ENCODE results near the gene SLX1A.
"Not testable (repeated sequence)": the region's sequence is repeated elsewhere in the genome, so short reads cannot be mapped to it uniquely, and the experiment has no call there.

The SLX1A gene

DNA sequence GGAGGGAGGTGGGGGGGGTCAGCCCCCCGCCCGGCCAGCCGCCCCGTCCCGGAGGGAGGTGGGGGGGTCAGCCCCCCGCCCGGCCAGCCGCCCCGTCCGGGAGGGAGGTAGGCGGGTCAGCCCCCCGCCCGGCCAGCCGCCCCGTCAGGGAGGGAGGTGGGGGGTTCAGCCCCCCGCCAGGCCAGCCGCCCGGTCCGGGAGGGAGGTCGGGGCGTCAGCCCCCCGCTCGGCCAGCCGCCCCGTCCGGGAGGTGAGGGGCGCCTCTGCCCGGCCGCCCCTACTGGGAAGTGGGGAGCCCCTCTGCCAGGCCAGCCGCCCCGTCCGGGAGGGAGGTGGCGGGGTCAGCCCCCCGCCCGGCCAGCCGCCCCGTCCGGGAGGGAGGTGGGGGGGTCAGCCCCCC is 24.3 kb upstream of the SLX1A start:
- peaks cover 27% of the 10 kb centered on the region for H3K4me1 Mint-ChIP-seq
- DNase-seq (ENCODE audit: low spot score in 2 of 2); H3K27ac Mint-ChIP-seq (ENCODE audit: low read depth); H3K27me3 Mint-ChIP-seq; H3K36me3 Mint-ChIP-seq (ENCODE audit: insufficient read depth); H3K4me3 Mint-ChIP-seq; ATAC-seq (replicated peaks; ENCODE audit: extremely low read depth, poor library complexity, severe bottlenecking); H3K9me3 Mint-ChIP-seq: not testable (repeated sequence)

GRCh38 chr16:30170145-30170544 is 23.5 kb upstream of the SLX1A start:
- H3K9me3 Mint-ChIP-seq, result not testable (repeated sequence)

DNA sequence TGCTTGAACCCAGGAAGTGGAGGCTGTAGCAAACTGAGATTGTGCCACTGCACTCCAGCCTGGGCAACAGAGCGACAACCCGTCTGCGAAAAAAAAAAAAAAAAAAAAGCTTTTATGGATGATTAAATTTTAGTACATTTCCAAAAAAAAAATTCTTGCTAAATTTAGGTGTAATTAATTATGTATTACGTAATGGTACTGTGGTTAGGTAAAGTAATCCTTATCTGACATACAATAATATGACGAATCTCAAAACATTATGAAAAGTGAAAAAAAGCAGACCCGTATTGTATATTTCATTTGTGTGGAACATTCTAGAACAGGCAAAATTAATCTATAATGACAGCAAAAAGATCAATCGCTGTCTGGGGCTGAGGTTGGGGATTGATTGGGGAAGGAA is 20.6 kb upstream of the SLX1A start:
- ATAC-seq (replicated peaks; ENCODE audit: extremely low read depth, poor library complexity, severe bottlenecking) (no peak), DNase-seq (ENCODE audit: low spot score in 2 of 2) (no peak)
- Mint-ChIP-seq H3K36me3 (ENCODE audit: insufficient read depth) (peaks cover 1% of the 10 kb centered on the region), H3K4me1 (no peaks in the 10 kb centered on the region), H3K27me3 (no peaks in the 10 kb centered on the region), H3K4me3 (no peak overlapping the region), H3K27ac (ENCODE audit: low read depth) (no peak overlapping the region), H3K9me3 (no peaks in the 10 kb centered on the region)

More at GRCh38 chr16:30170145-30170544, 23.5 kb upstream of the SLX1A start:
- not testable (repeated sequence) for H3K36me3 Mint-ChIP-seq (ENCODE audit: insufficient read depth); H3K27ac Mint-ChIP-seq (ENCODE audit: low read depth); DNase-seq (ENCODE audit: low spot score in 2 of 2); ATAC-seq (replicated peaks; ENCODE audit: extremely low read depth, poor library complexity, severe bottlenecking); H3K4me3 Mint-ChIP-seq; H3K27me3 Mint-ChIP-seq
- peaks cover 21% of the 10 kb centered on the region for H3K4me1 Mint-ChIP-seq

- not testable (repeated sequence) for H3K36me3 Mint-ChIP-seq (ENCODE audit: insufficient read depth); H3K27ac Mint-ChIP-seq (ENCODE audit: low read depth); H3K4me1 Mint-ChIP-seq; H3K4me3 Mint-ChIP-seq; H3K9me3 Mint-ChIP-seq; DNase-seq (ENCODE audit: low spot score in 2 of 2); H3K27me3 Mint-ChIP-seq; ATAC-seq (replicated peaks; ENCODE audit: extremely low read depth, poor library complexity, severe bottlenecking)
Measured at GRCh38 chr16:30176876-30177275, 16.8 kb upstream of the SLX1A start.

DNA sequence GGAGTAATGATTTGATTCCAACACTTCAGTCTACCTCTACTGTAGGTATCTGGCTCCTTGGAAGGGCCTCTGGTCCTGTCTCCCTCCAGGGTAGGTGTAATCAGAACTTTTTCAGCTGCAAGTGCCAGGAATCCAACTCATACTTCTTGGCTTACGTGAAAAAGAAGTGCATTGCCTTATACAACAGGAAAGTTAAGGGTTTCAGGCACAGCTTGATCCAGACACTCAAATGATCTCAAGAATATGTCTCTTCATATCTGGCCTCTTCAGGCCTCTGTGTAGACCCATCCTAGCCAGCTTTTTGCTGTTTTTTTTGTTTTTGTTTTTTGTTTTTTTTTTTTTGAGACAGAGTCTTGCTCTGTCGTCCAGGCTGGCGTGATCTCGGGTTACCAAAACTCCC is 14.5 kb upstream of the SLX1A start:
- Mint-ChIP-seq H3K27ac (ENCODE audit: low read depth) (no peak overlapping the region), H3K9me3 (no peaks in the 10 kb centered on the region), H3K27me3 (no peaks in the 10 kb centered on the region), H3K4me1 (peaks cover 12% of the 10 kb centered on the region), H3K4me3 (no peak overlapping the region), H3K36me3 (ENCODE audit: insufficient read depth) (peaks cover 13% of the 10 kb centered on the region)
- DNase-seq (ENCODE audit: low spot score in 2 of 2), result no peak
- no peak for ATAC-seq (replicated peaks; ENCODE audit: extremely low read depth, poor library complexity, severe bottlenecking)

- ATAC-seq (replicated peaks; ENCODE audit: extremely low read depth, poor library complexity, severe bottlenecking), result no peak
- no peaks in the 10 kb centered on the region for H3K27me3 Mint-ChIP-seq
- H3K27ac Mint-ChIP-seq (ENCODE audit: low read depth), result no peak overlapping the region
- H3K36me3 Mint-ChIP-seq (ENCODE audit: insufficient read depth), result peaks cover 21% of the 10 kb centered on the region
- H3K4me1 Mint-ChIP-seq, result peaks cover 19% of the 10 kb centered on the region
- no peak overlapping the region for H3K4me3 Mint-ChIP-seq
- no peak for DNase-seq (ENCODE audit: low spot score in 2 of 2)
- H3K9me3 Mint-ChIP-seq, result no peaks in the 10 kb centered on the region
Measured at GRCh38 chr16:30179931-30180330, 13.7 kb upstream of the SLX1A start.

- no peak overlapping the region for H3K27ac Mint-ChIP-seq (ENCODE audit: low read depth)
- H3K4me1 Mint-ChIP-seq, result peaks cover 26% of the 10 kb centered on the region
- DNase-seq (ENCODE audit: low spot score in 2 of 2) (no peak), ATAC-seq (replicated peaks; ENCODE audit: extremely low read depth, poor library complexity, severe bottlenecking) (no peak)
- H3K27me3 Mint-ChIP-seq, result no peaks in the 10 kb centered on the region
- peaks cover 29% of the 10 kb centered on the region for H3K36me3 Mint-ChIP-seq (ENCODE audit: insufficient read depth)
- no peaks in the 10 kb centered on the region for H3K9me3 Mint-ChIP-seq
- no peak overlapping the region for H3K4me3 Mint-ChIP-seq
Measured at GRCh38 chr16:30180741-30181140, 12.9 kb upstream of the SLX1A start.

DNA sequence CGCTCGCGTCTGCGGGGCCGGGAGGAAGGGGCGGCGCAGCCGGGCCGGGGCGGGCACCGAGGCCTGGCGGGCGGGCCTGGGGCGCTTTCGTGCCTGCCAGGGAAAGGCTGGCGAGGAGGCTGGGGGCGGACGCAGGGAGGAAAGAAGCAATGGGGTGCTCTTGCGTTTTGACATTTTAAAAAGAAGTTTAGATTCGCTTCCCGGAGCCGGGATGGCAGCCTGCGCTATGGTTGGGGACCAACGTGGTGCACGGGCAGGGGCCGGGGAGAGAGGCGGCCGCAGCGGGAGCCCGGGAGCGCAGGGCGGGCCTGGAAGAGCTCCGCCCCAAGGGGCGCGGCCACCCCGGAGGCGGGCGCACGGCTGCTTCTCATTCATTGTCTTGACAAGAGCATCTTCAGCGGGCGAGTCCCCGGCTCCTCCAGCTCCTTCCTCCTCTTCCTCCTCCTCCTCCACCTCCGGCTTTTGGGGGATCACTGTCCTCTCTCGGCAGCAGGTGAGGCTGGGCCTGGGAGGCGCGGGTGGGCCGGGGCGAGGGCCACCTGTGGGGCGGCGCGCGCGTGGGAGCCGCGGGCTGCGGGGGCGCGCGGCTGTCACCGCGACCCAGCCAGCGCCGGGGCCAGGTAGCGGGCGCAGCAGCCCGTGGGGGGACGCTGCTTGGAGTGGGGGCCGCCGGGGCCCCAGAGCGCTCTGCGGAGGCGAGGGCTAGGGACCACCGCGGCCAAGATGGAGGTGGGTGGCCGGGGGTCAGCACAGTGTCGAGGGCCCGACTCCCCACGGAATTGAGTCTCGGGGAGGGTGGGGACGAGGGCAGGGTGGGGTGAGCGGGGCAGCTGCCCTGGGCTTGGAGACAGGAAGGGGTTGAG is 10.2 kb upstream of the SLX1A start, which contains the start of gene CORO1A:
CORO1A (plus strand) TSS at position 370 of the 863 bp plus-strand sequence. CDS start 1,608 bp downstream, outside the sequence.
- no peaks in the 10 kb centered on the region for H3K9me3 Mint-ChIP-seq
- peak within 1 kb of the TSS; percentile 94 for H3K27ac Mint-ChIP-seq (ENCODE audit: low read depth)
- peaks cover 45% of the 10 kb centered on the region for H3K4me1 Mint-ChIP-seq
- ATAC-seq (replicated peaks; ENCODE audit: extremely low read depth, poor library complexity, severe bottlenecking), result peak; percentile 41
- peak; percentile 70 to 75 for DNase-seq (ENCODE audit: low spot score in 2 of 2)
- H3K4me3 Mint-ChIP-seq, result peak within 1 kb of the TSS; percentile 100
- H3K36me3 Mint-ChIP-seq (ENCODE audit: insufficient read depth), result peaks cover 51% of the 10 kb centered on the region
- H3K27me3 Mint-ChIP-seq, result no peaks in the 10 kb centered on the region

- Mint-ChIP-seq H3K36me3 (ENCODE audit: insufficient read depth) (peaks cover 51% of the 10 kb centered on the region), H3K9me3 (no peaks in the 10 kb centered on the region), H3K27ac (ENCODE audit: low read depth) (peak overlapping the region; percentile 94), H3K4me3 (peak overlapping the region; percentile 100), H3K27me3 (no peaks in the 10 kb centered on the region), H3K4me1 (peaks cover 45% of the 10 kb centered on the region)
- ATAC-seq (replicated peaks; ENCODE audit: extremely low read depth, poor library complexity, severe bottlenecking) (peak; percentile 50), DNase-seq (ENCODE audit: low spot score in 2 of 2) (peak; percentile 68 to 84)
Measured at GRCh38 chr16:30184096-30184890, 9.4 kb upstream of the SLX1A start.

DNA sequence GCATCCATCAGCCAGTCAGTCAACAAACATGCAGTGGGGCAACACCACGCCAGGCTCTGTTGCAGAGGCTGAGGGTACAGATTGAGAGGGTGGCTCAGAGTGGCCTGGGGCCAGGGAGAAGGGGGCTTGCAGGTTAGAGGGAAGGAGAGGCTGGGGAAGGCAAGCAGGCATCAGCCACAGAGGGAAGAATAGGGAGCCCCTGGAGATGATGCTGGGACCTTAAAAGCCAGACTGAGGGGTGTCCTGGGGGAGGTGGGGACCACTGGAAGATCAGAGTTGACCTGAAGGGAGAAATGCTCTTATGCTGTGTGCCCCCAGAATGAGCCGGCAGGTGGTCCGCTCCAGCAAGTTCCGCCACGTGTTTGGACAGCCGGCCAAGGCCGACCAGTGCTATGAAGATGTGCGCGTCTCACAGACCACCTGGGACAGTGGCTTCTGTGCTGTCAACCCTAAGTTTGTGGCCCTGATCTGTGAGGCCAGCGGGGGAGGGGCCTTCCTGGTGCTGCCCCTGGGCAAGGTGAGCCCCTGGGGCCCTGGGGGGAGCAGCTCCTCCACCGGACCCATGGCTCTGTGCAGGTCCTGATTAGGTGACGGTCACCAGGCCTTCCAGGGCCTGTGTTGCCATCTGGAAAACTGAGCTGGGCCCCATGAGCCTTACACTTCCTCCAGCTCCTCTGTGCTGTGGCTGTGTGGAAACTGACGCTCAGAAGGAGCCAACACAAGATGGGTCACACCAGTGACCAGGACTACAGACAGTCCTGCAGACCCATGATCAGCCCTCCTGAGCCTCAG is 8.6 kb upstream of the SLX1A start:
- no peak for ATAC-seq (replicated peaks; ENCODE audit: extremely low read depth, poor library complexity, severe bottlenecking)
- peaks cover 51% of the 10 kb centered on the region for H3K36me3 Mint-ChIP-seq (ENCODE audit: insufficient read depth)
- DNase-seq (ENCODE audit: low spot score in 2 of 2), result peak; percentile 17 to 21
- H3K9me3 Mint-ChIP-seq, result no peaks in the 10 kb centered on the region
- peak overlapping the region; percentile 94 for H3K27ac Mint-ChIP-seq (ENCODE audit: low read depth)
- H3K27me3 Mint-ChIP-seq, result no peaks in the 10 kb centered on the region
- H3K4me1 Mint-ChIP-seq, result peaks cover 45% of the 10 kb centered on the region
- peak overlapping the region; percentile 100 for H3K4me3 Mint-ChIP-seq

DNA sequence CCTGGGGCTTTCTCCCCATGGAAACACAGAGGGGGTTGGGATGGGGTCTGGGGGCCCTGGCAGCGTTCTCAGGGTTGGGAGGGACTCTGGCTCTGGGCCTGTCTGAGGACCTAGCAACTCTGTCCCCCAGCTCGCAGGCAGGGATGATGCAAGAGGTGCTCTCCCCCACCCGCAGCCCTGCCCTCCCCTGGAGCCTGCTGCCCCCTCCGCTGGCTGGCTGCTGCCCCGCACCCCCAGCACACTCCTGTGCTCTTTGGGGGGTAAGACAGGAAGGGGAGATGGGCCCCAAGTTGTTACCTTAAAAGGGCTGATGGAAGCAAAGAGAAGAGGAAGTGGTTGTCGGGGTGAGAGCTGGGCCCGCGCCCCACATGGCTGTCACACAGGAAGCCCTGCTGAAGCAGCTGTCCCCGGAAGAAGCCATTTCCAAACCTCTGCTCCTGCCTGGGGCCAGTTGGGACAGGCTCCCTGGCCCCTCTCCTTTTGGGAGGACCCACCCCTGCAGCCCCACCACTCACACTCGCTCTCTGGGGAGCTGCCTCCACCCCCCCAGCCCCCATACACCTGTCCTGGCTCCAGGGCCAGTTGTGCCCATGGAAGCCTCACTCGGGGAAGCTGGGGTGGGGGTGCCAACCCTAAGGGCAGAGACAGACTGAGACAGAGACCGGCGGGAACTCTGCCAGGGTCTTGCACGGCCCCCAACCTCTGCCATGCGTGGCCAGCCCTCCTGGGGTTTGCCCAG is 7.8 kb upstream of the SLX1A start:
- DNase-seq (ENCODE audit: low spot score in 2 of 2) (peak; percentile 70 to 83), ATAC-seq (replicated peaks; ENCODE audit: extremely low read depth, poor library complexity, severe bottlenecking) (peak; percentile 52)
- Mint-ChIP-seq H3K4me3 (peak overlapping the region; percentile 100), H3K9me3 (no peaks in the 10 kb centered on the region), H3K36me3 (ENCODE audit: insufficient read depth) (peaks cover 51% of the 10 kb centered on the region), H3K4me1 (peaks cover 45% of the 10 kb centered on the region), H3K27ac (ENCODE audit: low read depth) (peak overlapping the region; percentile 94), H3K27me3 (no peaks in the 10 kb centered on the region)

DNA sequence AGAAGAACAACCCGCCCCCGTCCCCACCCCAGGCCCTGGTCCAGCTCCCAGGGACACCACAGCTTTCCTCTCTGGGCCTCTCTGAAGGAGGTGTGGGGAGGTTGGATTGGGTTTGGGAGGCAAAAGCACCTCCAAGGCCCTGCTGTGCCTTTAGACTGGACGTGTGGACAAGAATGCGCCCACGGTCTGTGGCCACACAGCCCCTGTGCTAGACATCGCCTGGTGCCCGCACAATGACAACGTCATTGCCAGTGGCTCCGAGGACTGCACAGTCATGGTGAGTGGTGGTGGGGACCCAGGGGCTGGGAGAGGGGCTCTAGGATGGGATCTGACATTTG is 7.3 kb upstream of the SLX1A start:
- H3K4me1 Mint-ChIP-seq, result peaks cover 45% of the 10 kb centered on the region
- H3K27me3 Mint-ChIP-seq, result no peaks in the 10 kb centered on the region
- H3K4me3 Mint-ChIP-seq, result peak overlapping the region; percentile 100
- H3K36me3 Mint-ChIP-seq (ENCODE audit: insufficient read depth), result peaks cover 51% of the 10 kb centered on the region
- no peak for ATAC-seq (replicated peaks; ENCODE audit: extremely low read depth, poor library complexity, severe bottlenecking)
- peak overlapping the region; percentile 94 for H3K27ac Mint-ChIP-seq (ENCODE audit: low read depth)
- H3K9me3 Mint-ChIP-seq, result no peaks in the 10 kb centered on the region
- peak in 1 of 2 donors; percentile 44 for DNase-seq (ENCODE audit: low spot score in 2 of 2)

Measured in central memory CD8-positive, alpha-beta T cell (primary cell).